D721Med (cell line): ENCODE measurements around the gene MESD.
A peak's percentile ranks its signal among the peaks of the same experiment; 100 is the strongest.

ENCODE experiments used
- DNase-seq: peaks from one replicate; pipeline ENCODE4 v3.0.0; 2011; ENCODE audit warnings: low spot score; ENCODE audit not compliant: insufficient read length
- FAIRE-seq: peaks from 2 replicates; lab custom pipeline; 2011; peaks lifted over from hg19 to GRCh38; lab: Jason Lieb, UNC
- TF ChIP-seq, protein P1 (sequence below): IDR thresholded peaks from 2 replicates; pipeline ENCODE4 v1.5.1; 2012; ENCODE audit warnings: mild to moderate bottlenecking, control low read depth; ENCODE audit not compliant: insufficient read depth; ENCODE audit errors: missing control alignments

MESD gene

DNA sequence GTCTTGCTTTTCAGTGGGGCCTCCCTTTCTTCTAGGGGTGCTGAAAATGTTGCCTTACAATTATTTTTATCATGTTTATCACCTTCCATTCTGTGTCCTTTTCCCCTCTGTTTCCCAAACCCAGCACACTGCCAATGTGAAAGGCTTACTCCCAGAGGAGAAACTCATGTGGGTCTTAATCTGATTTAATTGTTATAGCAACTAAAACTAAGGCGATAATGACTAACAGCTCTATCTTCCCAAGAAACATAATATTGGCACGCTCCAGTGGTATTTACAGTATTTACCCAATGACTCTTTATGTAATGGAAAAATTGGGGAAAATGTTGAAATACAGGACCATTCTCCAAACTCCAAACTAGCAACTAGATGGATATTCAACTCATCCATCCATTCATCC lies 58.4 kb downstream of the MESD start:
- DNase-seq (peak; percentile 81), FAIRE-seq (peak; percentile 88)
- TF ChIP-seq, protein P1, sequence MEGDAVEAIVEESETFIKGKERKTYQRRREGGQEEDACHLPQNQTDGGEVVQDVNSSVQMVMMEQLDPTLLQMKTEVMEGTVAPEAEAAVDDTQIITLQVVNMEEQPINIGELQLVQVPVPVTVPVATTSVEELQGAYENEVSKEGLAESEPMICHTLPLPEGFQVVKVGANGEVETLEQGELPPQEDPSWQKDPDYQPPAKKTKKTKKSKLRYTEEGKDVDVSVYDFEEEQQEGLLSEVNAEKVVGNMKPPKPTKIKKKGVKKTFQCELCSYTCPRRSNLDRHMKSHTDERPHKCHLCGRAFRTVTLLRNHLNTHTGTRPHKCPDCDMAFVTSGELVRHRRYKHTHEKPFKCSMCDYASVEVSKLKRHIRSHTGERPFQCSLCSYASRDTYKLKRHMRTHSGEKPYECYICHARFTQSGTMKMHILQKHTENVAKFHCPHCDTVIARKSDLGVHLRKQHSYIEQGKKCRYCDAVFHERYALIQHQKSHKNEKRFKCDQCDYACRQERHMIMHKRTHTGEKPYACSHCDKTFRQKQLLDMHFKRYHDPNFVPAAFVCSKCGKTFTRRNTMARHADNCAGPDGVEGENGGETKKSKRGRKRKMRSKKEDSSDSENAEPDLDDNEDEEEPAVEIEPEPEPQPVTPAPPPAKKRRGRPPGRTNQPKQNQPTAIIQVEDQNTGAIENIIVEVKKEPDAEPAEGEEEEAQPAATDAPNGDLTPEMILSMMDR: no peak

DNA sequence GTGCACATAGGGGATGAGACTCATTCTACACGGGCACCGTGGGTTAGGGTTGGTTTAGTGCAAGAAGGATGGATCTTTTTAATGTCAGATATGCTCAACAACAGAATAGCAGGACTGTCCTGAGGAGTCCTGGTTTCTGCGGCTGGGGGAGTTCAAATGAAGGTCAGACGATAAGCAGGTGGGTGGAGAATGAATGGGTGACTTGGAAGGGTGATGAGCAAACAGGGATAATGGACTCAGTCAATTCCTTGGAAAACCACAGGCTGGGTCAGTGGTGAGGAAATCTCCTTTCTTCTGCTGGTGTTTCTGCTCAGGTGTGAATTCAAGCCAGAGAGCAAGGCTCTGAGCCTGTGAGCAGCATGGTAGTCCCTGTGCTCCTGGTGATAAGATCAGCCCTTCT lies 59.9 kb downstream of the MESD start:
- TF ChIP-seq, protein P1: no peak
- FAIRE-seq (no peak), DNase-seq (no peak)

DNA sequence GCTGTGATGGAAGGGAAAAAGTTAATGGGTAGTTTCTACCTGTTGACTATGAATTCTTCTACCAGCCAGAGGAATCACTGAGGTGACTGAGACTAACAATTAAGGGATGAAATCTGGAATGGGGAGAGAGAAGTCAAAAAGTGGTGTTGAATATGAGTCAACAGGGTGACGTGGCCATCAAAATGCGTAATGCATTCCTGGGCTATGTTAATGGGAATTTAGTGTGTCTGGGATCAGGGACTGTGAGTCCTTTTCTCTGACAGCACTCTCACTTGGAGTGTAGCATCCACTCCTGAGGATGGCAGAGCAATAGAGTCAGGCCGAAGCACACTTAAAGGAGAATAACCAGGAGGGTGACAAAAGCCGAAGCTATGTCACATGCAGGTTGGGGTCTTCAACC lies 60.4 kb downstream of the MESD start:
- TF ChIP-seq, protein P1: no peak
- FAIRE-seq (no peak), DNase-seq (no peak)

DNA sequence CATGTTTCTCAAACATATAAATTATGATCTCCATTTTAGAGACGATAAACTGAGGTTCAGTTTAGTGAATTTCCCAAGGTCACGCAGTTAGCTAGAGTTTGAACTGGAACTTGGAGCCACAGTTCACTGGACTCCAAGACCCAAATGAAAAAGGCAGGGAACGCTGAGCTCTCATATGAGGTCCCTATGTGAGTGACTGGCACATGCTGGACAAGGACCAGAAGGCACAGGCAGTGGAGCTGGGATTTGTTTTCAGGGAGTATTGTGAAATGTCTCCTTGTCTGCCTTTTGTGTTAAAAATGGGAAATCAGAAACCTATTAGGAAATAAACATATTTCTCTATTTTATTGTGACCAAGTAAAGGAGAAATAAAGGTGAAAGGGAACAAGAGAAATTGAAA lies 63.5 kb downstream of the MESD start:
- FAIRE-seq: no peak
- TF ChIP-seq, protein P1: no peak

DNA sequence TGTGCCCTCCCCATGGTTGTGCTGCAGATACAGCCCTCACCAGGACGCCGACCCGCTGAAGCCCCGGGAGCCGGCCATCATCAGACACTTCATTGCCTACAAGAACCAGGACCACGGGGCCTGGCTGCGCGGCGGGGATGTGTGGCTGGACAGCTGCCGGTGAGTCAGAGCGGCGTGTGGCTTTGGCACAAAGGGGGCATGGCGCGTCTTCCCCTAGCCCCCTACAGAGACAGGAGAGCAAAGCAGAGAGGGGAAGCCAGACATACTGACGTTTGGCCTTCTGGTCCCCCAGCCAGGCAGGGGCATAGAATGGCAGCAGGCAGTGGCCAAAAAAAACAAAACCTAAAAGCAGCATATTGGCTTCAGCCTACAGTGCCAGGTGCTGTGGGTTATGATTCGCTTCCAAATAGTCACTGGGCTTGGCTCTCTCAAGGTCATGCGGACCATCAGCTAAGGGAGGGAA lies 64.0 kb downstream of the MESD start:
- TF ChIP-seq, protein P1: no peak
- FAIRE-seq (no peak), DNase-seq (no peak)

More for the DNA sequence above, 63.5 kb downstream of the MESD start:
- no peak for DNase-seq

DNA sequence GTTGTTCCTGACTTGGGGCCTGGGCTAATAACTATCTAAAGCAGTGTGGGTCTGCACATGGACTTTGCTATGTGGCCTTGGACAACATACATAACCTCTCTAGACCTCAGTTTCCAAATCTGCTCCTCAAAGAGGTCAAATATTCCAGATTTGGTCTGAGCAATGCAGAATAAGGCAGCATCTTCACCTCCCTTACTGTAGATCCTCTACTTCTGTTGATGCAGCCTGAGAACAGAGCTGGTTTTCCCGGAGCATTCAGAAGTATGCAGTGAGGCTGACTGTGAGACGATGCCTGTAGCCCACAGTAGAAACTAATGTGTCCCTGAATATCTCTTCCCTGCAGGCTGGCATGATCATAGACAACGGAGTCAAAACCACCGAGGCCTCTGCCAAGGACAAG lies 65.3 kb downstream of the MESD start:
- DNase-seq (no peak), FAIRE-seq (no peak)
- TF ChIP-seq, protein P1: no peak

DNA sequence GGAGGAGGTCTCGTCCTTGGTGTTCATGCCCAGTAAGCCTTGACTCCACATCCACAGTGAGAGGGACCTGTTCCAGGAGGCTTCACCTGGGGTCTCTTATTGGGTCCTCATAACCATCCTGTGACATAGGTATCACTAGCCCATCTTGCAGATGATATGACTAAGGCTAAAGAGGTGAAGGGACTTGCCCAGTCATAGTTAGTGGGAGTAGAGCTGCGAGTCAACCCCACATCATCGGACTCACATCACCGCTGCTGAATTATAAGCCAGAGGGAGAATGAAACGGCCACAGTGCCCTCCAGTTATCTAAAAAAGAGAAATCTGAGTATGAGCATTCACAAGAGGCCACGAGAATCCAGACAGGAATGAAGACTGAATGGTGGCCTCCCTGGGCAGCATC lies 66.0 kb downstream of the MESD start:
- TF ChIP-seq, protein P1: no peak
- FAIRE-seq (no peak), DNase-seq (no peak)
